Endothelial cell of umbilical vein (primary cell): ENCODE data around the gene CFAP20. TPM values are rescaled to one million over a fixed set of nuclear protein-coding genes. Genes with fewer than 3 reads are reported as not detected.

Experiments
- BruUV-seq: library from RNA; stranded (reverse); fragments of 400-500 nt; replicated peaks from 2 replicates; lab custom pipeline; 2021; lab: Mats Ljungman, UMichigan
- CTCF ChIA-PET: fragments of 300-600, 350-600 bp; sonication (Branson Sonifier 250); formaldehyde crosslinking; loops from one replicate; lab custom pipeline; 2021; ENCODE audit warnings: antibody characterized with exemption, inconsistent platforms; lab: Charles Lee
- POLR2A ChIA-PET: fragments of 300-600, 350-600 bp; sonication (Branson Sonifier 250); formaldehyde crosslinking; loops from one replicate; lab custom pipeline; 2021; ENCODE audit warnings: antibody characterized with exemption, inconsistent platforms; lab: Charles Lee
- DNase-seq: peaks from one replicate; pipeline ENCODE4 v3.0.0-alpha.2; 2011; ENCODE audit warnings: low read depth, low spot score
- FAIRE-seq: peaks from 2 replicates; lab custom pipeline; 2011; peaks lifted over from hg19 to GRCh38; lab: Jason Lieb, UNC
- H2AFZ ChIP-seq: 2 replicates; pipeline ENCODE4 v1.6.0; 2012; ENCODE audit warnings: low read depth, low read length, control low read depth, inconsistent platforms
- H3K27ac ChIP-seq: 2 replicates; pipeline ENCODE4 v1.5.1; 2011; ENCODE audit warnings: low read depth, mild to moderate bottlenecking, control low read depth, low read length, moderate library complexity; ENCODE audit not compliant: insufficient read depth
- H3K27me3 ChIP-seq, 2 experiments: 2 replicates each; pipeline versions ENCODE4 v1.6.0 to v1.6.1; 2011; ENCODE audit warnings: low read length in 2 of 2, mixed read lengths in 1 of 2; ENCODE audit not compliant: control insufficient read depth in 2 of 2, insufficient read depth in 2 of 2
- H3K36me3 ChIP-seq, 2 experiments: 2 replicates in 1 of 2; 3 replicates in 1 of 2; pipeline ENCODE4 v1.5.1; 2011; ENCODE audit warnings: low read length in 2 of 2, mild to moderate bottlenecking in 1 of 2, moderate library complexity in 1 of 2; ENCODE audit not compliant: control insufficient read depth in 2 of 2, insufficient read depth in 2 of 2; ENCODE audit errors: extremely low read depth in 1 of 2
- H3K4me1 ChIP-seq: 3 replicates; pipeline ENCODE4 v1.5.1; 2011; ENCODE audit warnings: mild to moderate bottlenecking, low read length; ENCODE audit not compliant: control insufficient read depth, insufficient read depth; ENCODE audit errors: extremely low read depth
- H3K4me2 ChIP-seq: 2 replicates; pipeline ENCODE4 v1.6.1; 2011; ENCODE audit warnings: low read length, control low read depth, mixed read lengths; ENCODE audit not compliant: insufficient read depth
- H3K4me3 ChIP-seq, 3 experiments: fragments of 200-600 bp in 1 of 3; sonication (generic), shearing (Covaris generic) in 1 of 3; replicated peaks in 1 of 3; 2 replicates each; pipeline ENCODE4 v1.5.1; 2011 to 2016; ENCODE audit warnings: control low read depth in 3 of 3, low read length in 3 of 3, mild to moderate bottlenecking in 2 of 3, inconsistent platforms in 1 of 3, low read depth in 1 of 3, moderate library complexity in 1 of 3; ENCODE audit not compliant: insufficient read depth in 1 of 3
- H3K79me2 ChIP-seq: 2 replicates; pipeline ENCODE4 v1.6.0; 2012; ENCODE audit warnings: low read length, inconsistent platforms; ENCODE audit not compliant: control insufficient read depth, insufficient read depth
- H3K9ac ChIP-seq: replicated peaks from 2 replicates; pipeline ENCODE3; 2011; ENCODE audit warnings: low read length, control low read depth; ENCODE audit not compliant: insufficient read depth; ENCODE audit errors: extremely low read depth
- H3K9me1 ChIP-seq: replicated peaks from 3 replicates; pipeline ENCODE4 v1.6.0; 2011; ENCODE audit warnings: mild to moderate bottlenecking, low read length; ENCODE audit not compliant: control insufficient read depth, insufficient read depth; ENCODE audit errors: extremely low read depth
- H3K9me3 ChIP-seq: replicated peaks from 2 replicates; pipeline ENCODE4 v1.5.1; 2012; ENCODE audit warnings: low read length, inconsistent platforms; ENCODE audit not compliant: control insufficient read depth, insufficient read depth
- H4K20me1 ChIP-seq: replicated peaks from 2 replicates; pipeline ENCODE3; 2011; ENCODE audit warnings: mild to moderate bottlenecking, low read length; ENCODE audit not compliant: control insufficient read depth, insufficient read depth; ENCODE audit errors: extremely low read depth
- EZH2 ChIP-seq: IDR thresholded peaks from 2 replicates; pipeline ENCODE4 v1.6.1; 2012; ENCODE audit warnings: borderline replicate concordance, low read depth, mild to moderate bottlenecking, moderate library complexity, low read length, inconsistent platforms; ENCODE audit not compliant: severe bottlenecking
- FOS ChIP-seq: IDR thresholded peaks from 2 replicates; pipeline ENCODE4 v1.6.1; 2011; ENCODE audit warnings: mild to moderate bottlenecking, low read length, moderate library complexity, borderline replicate concordance; ENCODE audit not compliant: insufficient read depth
- GATA2 ChIP-seq: IDR thresholded peaks from 2 replicates; pipeline ENCODE4 v1.7.0; 2011; ENCODE audit warnings: low read depth, mild to moderate bottlenecking, moderate library complexity, mixed read lengths, low read length; ENCODE audit not compliant: insufficient read length, insufficient read depth
- JUN ChIP-seq: IDR thresholded peaks from 2 replicates; pipeline ENCODE4 v1.6.1; 2011; ENCODE audit warnings: borderline replicate concordance, low read depth; ENCODE audit not compliant: insufficient read length, insufficient read depth
- MYC ChIP-seq: IDR thresholded peaks from one replicate; pipeline ENCODE4 v1.6.1; 2011; ENCODE audit warnings: mild to moderate bottlenecking, low read depth, low read length
- POLR2A ChIP-seq: IDR thresholded peaks from 2 replicates; pipeline ENCODE4 v1.6.1; 2012; ENCODE audit warnings: low read depth, mild to moderate bottlenecking, control low read depth, low read length
- POLR2AphosphoS5 ChIP-seq: IDR thresholded peaks from 2 replicates; pipeline ENCODE4 v1.6.1; 2012; ENCODE audit warnings: low read depth, mild to moderate bottlenecking, control low read depth, low read length, moderate library complexity; ENCODE audit not compliant: insufficient read depth
- dilution Hi-C: fragments of 300-500 bp; cut with MboI; formaldehyde crosslinking; loops from one replicate; pipeline ENCODE4 v1.15.0; 2019; ENCODE audit warnings: low sequenced_read_pairs; ENCODE audit not compliant: extremely low pct_ligation_motif_present
- intact Hi-C: fragments of 100-400 bp; cut with micrococcal nuclease; formaldehyde crosslinking; loops from one replicate; pipeline ENCODE4 v1.10.0; 2022
- polyA plus RNA-seq, 4 experiments: library from polyadenylated mRNA; depleted of rRNA in 3 of 4; stranded (reverse) in 3 of 4; unstranded in 1 of 4; fragments of >200 nt; gene quantifications; 2 replicates each; pipeline versions ENCODE4 v1.2.1 to v1.2.3, GENCODE V29; 2011 to 2012; ENCODE audit warnings: missing spikeins in 1 of 4
- total RNA-seq: library from RNA; stranded (reverse); gene quantifications from 2 replicates; pipeline ENCODE4 v1.2.3, GENCODE V29; 2021
- TF ChIP-seq, protein P1 (sequence below), 2 donors: IDR thresholded peaks; 1 replicate in 1 of 2; 2 replicates in 1 of 2; pipeline ENCODE4 v1.5.1; 2011; ENCODE audit warnings: low read length in 2 of 2, mild to moderate bottlenecking in 2 of 2, moderate library complexity in 2 of 2, control low read depth in 1 of 2, inconsistent platforms in 1 of 2, low read depth in 1 of 2; ENCODE audit not compliant: insufficient read depth in 1 of 2; ENCODE audit errors: extremely low read depth in 1 of 2
- TF ChIP-seq, protein P2 (sequence below): IDR thresholded peaks from 2 replicates; pipeline ENCODE4 v1.6.1; 2011; ENCODE audit not compliant: insufficient read depth, insufficient read length

Gene CFAP20
- total and polyA plus RNA-seq, 2 donors (not counting 3 experiments of a cell fraction or from before 2014, with no cell fraction given), result 44.7 to 70.9 TPM

DNA sequence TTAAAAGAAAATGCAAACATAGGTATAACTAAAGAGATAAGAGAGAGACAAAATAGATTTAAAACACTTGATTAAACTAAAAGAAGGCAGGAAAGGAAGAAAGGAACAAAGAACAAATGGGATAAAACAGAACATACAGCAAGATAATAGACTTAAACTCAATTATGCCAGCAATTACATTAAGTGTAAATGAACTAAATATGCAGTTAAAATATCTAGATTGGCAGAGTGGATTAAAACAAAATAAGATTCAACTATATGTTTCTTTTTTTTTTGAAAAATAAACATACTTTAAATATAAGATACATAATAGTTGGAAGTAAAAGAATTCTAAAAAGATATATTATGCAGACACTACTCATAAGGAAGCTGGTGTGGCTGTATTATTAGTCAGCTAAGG is 9.7 kb upstream of the CFAP20 start:
- H4K20me1 ChIP-seq, result no peaks in the 10 kb centered on the region
- FAIRE-seq, result no peak
- peaks cover 0 to 3% of the 10 kb centered on the region in 2 experiments for H3K27me3 ChIP-seq
- no peaks in the 10 kb centered on the region for H3K79me2 ChIP-seq
- no peak for DNase-seq
- H2AFZ ChIP-seq, result no peak overlapping the region
- no TSS peak for BruUV-seq
- CTCF ChIA-PET, result no interaction called here
- POLR2A ChIA-PET, result interaction anchor here (0.7 kb wide), 1 partner anchor 10 kb away, joined by 3 read pairs; the partner anchor contains the start of gene CFAP20
- no peaks in the 10 kb centered on the region for H3K9me3 ChIP-seq
- intact Hi-C loops (no loop called here), dilution Hi-C loops (no loop called here)
- no peak overlapping the region for H3K9ac ChIP-seq
- no peak overlapping the region for H3K4me3 ChIP-seq
- no peaks in the 10 kb centered on the region for H3K4me1 ChIP-seq
- H3K36me3 ChIP-seq, result no peaks in the 10 kb centered on the region
- H3K27ac ChIP-seq, result no peak overlapping the region
- no peak overlapping the region for H3K4me2 ChIP-seq
- TF ChIP-seq, protein P1, sequence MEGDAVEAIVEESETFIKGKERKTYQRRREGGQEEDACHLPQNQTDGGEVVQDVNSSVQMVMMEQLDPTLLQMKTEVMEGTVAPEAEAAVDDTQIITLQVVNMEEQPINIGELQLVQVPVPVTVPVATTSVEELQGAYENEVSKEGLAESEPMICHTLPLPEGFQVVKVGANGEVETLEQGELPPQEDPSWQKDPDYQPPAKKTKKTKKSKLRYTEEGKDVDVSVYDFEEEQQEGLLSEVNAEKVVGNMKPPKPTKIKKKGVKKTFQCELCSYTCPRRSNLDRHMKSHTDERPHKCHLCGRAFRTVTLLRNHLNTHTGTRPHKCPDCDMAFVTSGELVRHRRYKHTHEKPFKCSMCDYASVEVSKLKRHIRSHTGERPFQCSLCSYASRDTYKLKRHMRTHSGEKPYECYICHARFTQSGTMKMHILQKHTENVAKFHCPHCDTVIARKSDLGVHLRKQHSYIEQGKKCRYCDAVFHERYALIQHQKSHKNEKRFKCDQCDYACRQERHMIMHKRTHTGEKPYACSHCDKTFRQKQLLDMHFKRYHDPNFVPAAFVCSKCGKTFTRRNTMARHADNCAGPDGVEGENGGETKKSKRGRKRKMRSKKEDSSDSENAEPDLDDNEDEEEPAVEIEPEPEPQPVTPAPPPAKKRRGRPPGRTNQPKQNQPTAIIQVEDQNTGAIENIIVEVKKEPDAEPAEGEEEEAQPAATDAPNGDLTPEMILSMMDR (IDR thresholded peaks at IDR 0.05; ENCODE audit: extremely low read depth in 1 of 2, insufficient read depth in 1 of 2, low read depth in 1 of 2, low read length in 2 of 2), result no peak
- TF ChIP-seq FOS, result no peak
- TF ChIP-seq JUN, result no peak
- no peak for TF ChIP-seq POLR2A
- TF ChIP-seq, protein P2, sequence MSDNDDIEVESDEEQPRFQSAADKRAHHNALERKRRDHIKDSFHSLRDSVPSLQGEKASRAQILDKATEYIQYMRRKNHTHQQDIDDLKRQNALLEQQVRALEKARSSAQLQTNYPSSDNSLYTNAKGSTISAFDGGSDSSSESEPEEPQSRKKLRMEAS, result no peak
- no peak for TF ChIP-seq POLR2AphosphoS5
- no peak for TF ChIP-seq GATA2
- TF ChIP-seq EZH2, result no peak
- no peak for TF ChIP-seq MYC
- H3K9me1 ChIP-seq, result no peaks in the 10 kb centered on the region
